Skeletal muscle satellite cell (primary cell): ENCODE data around the gene HHATL.

Experiments used
- H3K27me3 ChIP-seq: 2 replicates; pipeline ENCODE4 v1.7.0; 2013; ENCODE audit warnings: low read length; ENCODE audit not compliant: control insufficient read depth, insufficient read depth
- H3K36me3 ChIP-seq: 2 replicates; pipeline ENCODE4 v1.7.0; 2013; ENCODE audit warnings: mild to moderate bottlenecking, control low read depth, low read length; ENCODE audit not compliant: insufficient read depth
- H3K4me1 ChIP-seq: 2 replicates; pipeline ENCODE4 v1.7.0; 2013; ENCODE audit warnings: low read length; ENCODE audit not compliant: control insufficient read depth, insufficient read depth
- H3K4me2 ChIP-seq: 2 replicates; pipeline ENCODE4 v1.7.0; 2013; ENCODE audit warnings: mild to moderate bottlenecking, low read length
- H3K4me3 ChIP-seq: 2 replicates; pipeline ENCODE4 v1.7.0; 2013; ENCODE audit warnings: low read length
- H3K9ac ChIP-seq: 2 replicates; pipeline ENCODE4 v1.7.0; 2013; ENCODE audit warnings: mild to moderate bottlenecking, low read depth, low read length, moderate library complexity
- H3K9me3 ChIP-seq: replicated peaks from 2 replicates; pipeline ENCODE4 v1.7.0; 2013; ENCODE audit warnings: mild to moderate bottlenecking, control low read depth, low read length

The HHATL gene

DNA sequence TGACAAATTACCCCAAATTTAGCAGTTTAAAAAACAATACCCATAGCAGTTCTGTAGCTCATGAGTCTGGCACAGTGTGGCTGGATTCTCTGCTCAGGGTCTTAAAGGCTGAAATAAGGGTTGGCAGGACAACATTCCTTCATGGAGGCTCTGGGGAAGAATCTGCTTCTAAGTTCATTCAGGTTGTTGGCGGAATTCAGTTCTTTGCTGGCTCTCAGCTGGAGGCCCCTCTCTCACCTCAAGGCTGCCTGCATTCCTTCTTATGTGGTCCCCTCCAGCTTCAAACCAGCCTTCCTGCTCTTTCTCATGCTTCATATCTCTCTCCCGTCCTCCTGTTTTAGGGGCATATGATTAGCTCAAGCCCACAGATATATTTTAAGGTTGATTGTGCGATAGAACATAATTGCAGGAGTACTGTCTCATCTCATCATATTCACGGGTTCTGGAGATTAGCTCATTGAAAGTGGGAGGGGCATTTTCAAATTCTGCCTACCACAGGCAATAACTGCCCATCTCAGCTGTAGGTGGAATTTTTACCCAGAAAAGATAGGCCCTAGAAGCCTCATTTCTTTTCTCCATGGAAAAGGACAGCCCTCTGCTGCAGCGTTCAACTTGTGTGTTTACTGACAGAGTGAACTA lies 54.7 kb downstream of the HHATL start:
- no peaks in the 10 kb centered on the region for H3K27me3 ChIP-seq
- H3K4me1 ChIP-seq, result peaks cover 32% of the 10 kb centered on the region
- no peak overlapping the region for H3K4me2 ChIP-seq
- H3K36me3 ChIP-seq, result peaks cover 73% of the 10 kb centered on the region
- H3K9ac ChIP-seq, result no peak overlapping the region
- no peak overlapping the region for H3K4me3 ChIP-seq
- no peaks in the 10 kb centered on the region for H3K9me3 ChIP-seq
